A549 (cell line): ENCODE data around the gene LCN6.

Source experiments
- CBX2 ChIP-seq: fragments of 200-600 bp; sonication (generic); IDR thresholded peaks from 2 replicates; pipeline ENCODE4 v1.6.1; 2016; ENCODE audit warnings: low read depth, mild to moderate bottlenecking, borderline replicate concordance
- CBX8 ChIP-seq: fragments of 200-600 bp; sonication (generic); IDR thresholded peaks from 2 replicates; pipeline ENCODE4 v1.6.1; 2016
- CEBPB ChIP-seq, 2 experiments: fragments of >200 bp in 1 of 2; sonication (Bioruptor Twin) in 1 of 2; formaldehyde crosslinking in 1 of 2; IDR thresholded peaks; 2 replicates each; pipeline ENCODE4 v1.6.1; 2012 to 2016
- CHD2 ChIP-seq: fragments of 150-350 bp; IDR thresholded peaks from 2 replicates; pipeline ENCODE4 v1.6.1; 2014; ENCODE audit warnings: low read length; ENCODE audit not compliant: partially characterized antibody
- CHD4 ChIP-seq: fragments of 200-600 bp; sonication (generic); IDR thresholded peaks from 2 replicates; pipeline ENCODE4 v1.6.1; 2016; ENCODE audit warnings: antibody characterized with exemption, mild to moderate bottlenecking, borderline replicate concordance
- CTCF ChIP-seq: fragments of >200 bp; sonication (Bioruptor Twin); formaldehyde crosslinking; IDR thresholded peaks from 3 replicates; pipeline ENCODE4 v1.5.1; 2016
- KDM5A ChIP-seq: fragments of 200-600 bp; sonication (generic); IDR thresholded peaks from 2 replicates; pipeline ENCODE4 v1.6.1; 2016; ENCODE audit warnings: antibody characterized with exemption, mild to moderate bottlenecking
- MAX ChIP-seq: IDR thresholded peaks from 2 replicates; pipeline ENCODE4 v1.6.1; 2012
- RNF2 ChIP-seq: fragments of 200-600 bp; sonication (generic); IDR thresholded peaks from 2 replicates; pipeline ENCODE4 v1.6.1; 2016; ENCODE audit warnings: low read depth, mild to moderate bottlenecking, antibody characterized with exemption, moderate library complexity, borderline replicate concordance
- USF2 ChIP-seq: fragments of 450-650 bp; IDR thresholded peaks from 2 replicates; pipeline ENCODE4 v1.6.1; 2014; ENCODE audit warnings: antibody characterized with exemption
- ZFP36 ChIP-seq: fragments of 450-650 bp; IDR thresholded peaks from 2 replicates; pipeline ENCODE4 v1.6.1; 2014; ENCODE audit warnings: borderline replicate concordance; ENCODE audit not compliant: partially characterized antibody
- ZSCAN20 ChIP-seq: fragments of 250-450 bp; sonication (Bioruptor Pico); IDR thresholded peaks from 2 replicates; pipeline ENCODE4 v1.8.0; 2022; ENCODE audit warnings: mild to moderate bottlenecking, moderate library complexity

- TF ChIP-seq MAX, result no peak
- TF ChIP-seq CTCF, result no peak
- TF ChIP-seq USF2, result no peak
- no peak for TF ChIP-seq CEBPB (IDR thresholded peaks at IDR 0.05)
- no peak for TF ChIP-seq CBX2
- TF ChIP-seq ZFP36, result no peak
- no peak for TF ChIP-seq ZSCAN20 (CRISPR knock-in tag)
- no peak for TF ChIP-seq CBX8
- TF ChIP-seq CHD4, result no peak
- TF ChIP-seq RNF2, result no peak
- TF ChIP-seq KDM5A, result no peak
- TF ChIP-seq CHD2, result no peak
Observed at GRCh38 chr9:136720898-136721338, 27.4 kb downstream of the LCN6 start.
